Middle frontal gyrus (tissue), 1 donor: ENCODE data around the gene MEGF10.
"Not testable (repeated sequence)": the region's sequence is repeated elsewhere in the genome, so short reads cannot be mapped to it uniquely, and the experiment has no call there.

Experiments
- DNase-seq: peaks from one replicate; pipeline ENCODE4 v3.0.0-alpha.2; 2015; ENCODE audit warnings: low spot score; ENCODE audit errors: extremely low spot score

The MEGF10 gene

DNA sequence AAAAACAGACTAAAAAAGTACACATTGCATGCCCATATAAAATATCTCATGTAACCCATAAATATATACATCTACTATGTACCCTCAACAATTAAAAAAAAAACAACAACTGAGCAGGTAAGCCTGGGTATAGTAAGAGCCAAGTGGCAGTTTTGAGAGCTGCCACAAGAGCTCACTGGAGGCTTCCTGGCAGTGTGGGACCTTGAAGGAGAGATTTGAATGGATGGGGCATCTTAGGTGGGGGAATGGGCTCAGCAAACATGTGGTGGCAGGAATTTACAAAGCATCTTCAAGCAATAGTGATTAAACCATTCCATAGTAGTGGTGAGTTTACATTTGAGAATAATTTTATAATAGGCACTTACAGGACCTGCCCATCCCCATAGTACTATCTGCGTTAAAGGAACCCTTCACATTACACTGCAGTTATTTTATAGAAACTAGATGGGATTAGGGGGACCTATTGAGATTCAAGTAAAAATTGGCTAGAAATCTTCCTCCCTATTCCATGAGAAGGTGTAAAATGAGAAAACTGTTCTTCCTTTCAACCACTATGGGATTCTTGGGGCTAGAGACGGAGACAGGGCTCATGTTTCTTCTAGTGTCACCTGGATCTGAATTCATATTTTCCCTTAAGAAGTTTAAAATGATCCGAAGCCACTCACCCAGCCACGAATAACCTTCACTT, 6.9 kb downstream of the MEGF10 start:
- no peak for DNase-seq

DNA sequence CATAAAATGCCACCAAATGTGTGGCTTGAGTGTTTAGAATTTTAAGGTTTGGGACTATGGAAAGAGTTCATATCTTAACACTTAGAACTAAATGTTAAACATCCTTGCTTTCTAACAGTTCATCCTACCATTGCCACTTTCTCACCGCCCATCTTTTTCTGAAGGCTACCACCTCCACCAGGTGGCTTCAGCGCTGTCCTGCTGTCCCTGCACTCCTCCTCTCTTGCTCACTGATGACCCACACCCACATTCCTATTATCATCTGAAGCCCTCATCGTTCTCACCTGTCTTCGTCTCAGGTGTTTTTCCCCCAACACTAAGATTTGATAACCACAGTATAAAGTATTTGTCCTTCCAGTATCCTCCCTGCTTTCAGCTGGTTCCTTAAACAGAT, 7.4 kb downstream of the MEGF10 start:
- no peak for DNase-seq

- DNase-seq = peak; percentile 65
These were observed 8.1 kb downstream of the MEGF10 start for GRCh38 chr5:127298656-127299055.

DNA sequence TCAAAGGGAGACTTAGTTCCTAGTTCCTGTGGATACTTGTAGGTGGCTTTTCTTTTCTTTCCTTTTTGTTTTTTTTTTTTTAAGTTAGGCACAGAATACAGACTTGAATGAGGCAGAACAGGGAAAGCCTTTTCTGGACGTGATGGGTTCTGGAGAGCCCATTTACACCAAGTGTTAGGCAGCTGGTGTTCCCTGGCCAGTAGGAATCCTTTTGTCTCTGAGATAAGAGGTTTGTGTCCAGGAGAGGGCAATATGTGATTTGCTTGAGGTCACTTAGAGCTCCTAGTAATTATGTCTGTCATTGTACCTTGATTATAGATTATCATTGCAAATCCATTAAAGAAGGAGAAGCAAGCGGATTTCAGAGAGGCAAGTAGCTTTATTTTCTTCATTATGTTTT, 9.1 kb downstream of the MEGF10 start:
- DNase-seq = no peak

DNA sequence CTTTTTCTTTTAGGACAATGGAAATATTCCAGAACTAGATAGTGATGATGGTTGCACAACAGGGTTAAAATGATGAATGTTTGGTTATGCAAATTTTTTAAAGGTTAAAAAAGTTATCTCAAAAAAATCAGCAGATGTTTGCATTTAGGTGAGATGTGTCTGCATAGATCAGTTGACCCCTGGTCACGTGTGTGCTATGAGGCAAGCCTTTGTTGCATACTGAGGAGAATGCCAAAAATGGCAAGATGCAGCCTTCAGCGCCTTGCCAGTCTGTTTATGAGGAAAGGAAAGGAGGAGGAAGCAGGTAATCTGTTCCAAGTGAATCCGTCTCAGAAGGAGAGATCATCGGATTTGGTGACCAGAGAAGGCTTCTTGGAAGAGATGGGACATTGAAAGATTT, 11.9 kb downstream of the MEGF10 start:
- no peak for DNase-seq

GRCh38 chr5:127303404-127303803, 12.8 kb downstream of the MEGF10 start:
- DNase-seq = no peak

- no peak for DNase-seq
These were observed 14.9 kb downstream of the MEGF10 start for GRCh38 chr5:127305493-127305892.

DNA sequence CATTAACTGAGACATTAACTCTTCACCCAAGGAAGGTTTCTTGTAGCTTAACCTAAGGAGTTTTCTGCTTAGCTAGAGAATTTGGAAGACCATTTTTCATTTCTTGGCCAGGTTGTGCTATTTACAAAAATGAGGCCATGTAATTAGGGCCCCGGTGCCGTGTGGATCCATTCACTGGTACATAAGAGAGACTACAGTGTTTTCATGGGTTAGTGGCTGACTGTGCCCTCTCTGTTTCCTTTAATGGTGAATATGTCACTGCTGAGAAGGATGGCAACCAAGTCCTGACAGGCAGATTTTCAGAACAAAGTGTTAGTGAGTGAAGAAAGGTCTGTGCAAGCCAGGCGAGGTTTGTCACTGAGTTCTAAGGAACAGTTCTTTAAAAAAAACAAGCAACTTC, 15.4 kb downstream of the MEGF10 start:
- no peak for DNase-seq

DNA sequence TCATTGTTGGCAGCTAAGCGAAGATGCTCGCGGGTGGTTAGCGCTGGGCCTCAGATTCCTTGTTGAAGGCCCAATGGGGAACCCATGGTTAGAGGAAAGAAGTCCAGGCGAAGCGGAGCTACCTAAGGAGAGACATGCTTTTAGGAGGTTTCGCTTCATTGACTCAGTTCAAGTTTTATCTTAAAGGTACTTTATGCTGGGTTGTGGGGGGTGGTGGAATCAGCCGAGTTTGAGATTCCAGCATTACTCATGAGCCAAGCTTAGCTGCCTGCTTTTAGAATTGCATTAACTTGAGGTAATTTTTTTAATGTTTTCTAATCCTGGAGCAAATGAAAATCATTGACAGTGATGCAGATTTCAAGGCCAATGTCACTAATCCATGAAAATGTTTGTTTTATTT, 16.1 kb downstream of the MEGF10 start:
- no peak for DNase-seq

GRCh38 chr5:127307868-127308267, 17.3 kb downstream of the MEGF10 start:
- no peak for DNase-seq

GRCh38 chr5:127308325-127308724, 17.7 kb downstream of the MEGF10 start:
- not testable (repeated sequence) for DNase-seq

- DNase-seq = no peak
These were observed 18.3 kb downstream of the MEGF10 start for GRCh38 chr5:127308945-127309344.

DNA sequence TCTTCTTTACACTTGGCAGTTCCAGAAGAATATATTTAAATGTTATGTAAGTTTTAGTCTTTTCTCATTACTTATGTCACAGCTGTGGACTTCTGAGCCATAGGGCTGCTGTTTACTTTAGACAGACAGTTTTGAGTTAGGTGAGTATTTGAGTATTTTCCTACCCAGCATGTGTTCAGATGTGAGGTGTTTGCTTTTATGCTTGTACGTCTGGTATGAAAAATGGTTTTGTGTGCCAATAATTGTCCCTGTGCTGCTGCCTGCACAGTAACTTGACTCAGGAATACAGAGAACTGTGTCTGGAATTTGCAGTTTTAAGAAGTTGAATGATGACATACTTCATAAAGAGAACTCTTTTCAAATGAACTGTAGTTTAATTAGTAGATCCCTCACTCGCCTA, 20.8 kb downstream of the MEGF10 start:
- DNase-seq = no peak

GRCh38 chr5:127311781-127312525, 21.4 kb downstream of the MEGF10 start:
- no peak for DNase-seq

DNA sequence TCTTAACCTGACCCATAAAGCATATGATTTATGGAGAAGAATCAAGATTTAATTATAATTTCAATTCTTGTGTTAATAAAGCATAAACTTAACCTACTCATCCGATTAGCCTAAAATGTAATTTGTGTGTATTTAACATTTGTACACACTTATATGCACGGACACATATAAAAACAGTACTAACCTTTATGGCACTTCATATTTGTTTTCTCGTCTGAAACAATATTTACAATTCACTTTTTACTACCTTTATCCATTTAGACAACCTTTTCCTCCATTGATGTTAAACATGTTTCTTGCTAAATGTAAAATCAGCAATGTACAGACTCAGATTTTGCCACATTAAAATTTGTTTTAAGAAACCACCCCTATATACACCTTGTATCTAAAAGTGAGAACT, 22.8 kb downstream of the MEGF10 start:
- DNase-seq = no peak

GRCh38 chr5:127313847-127314473, 23.4 kb downstream of the MEGF10 start:
- DNase-seq = no peak

- no peak for DNase-seq
These were observed 25.4 kb downstream of the MEGF10 start for GRCh38 chr5:127316011-127316410.

DNA sequence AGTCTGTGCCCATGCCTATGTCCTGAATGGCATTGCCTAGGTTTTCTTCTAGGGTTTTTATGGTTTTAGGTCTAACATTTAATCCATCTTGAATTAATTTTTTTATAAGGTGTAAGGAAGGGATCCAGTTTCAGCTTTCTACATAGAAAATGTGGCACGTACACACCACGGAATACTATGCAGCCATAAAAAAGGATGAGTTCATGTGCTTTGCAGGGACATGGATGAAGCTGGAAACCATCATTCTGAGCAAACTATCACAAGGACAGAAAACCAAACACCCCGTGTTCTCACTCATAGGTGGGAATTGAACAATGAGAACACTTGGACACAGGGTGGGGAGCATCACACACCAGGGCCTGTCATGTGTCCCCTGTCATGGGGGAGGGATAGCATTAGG, 26.8 kb downstream of the MEGF10 start:
- DNase-seq = not testable (repeated sequence)

DNA sequence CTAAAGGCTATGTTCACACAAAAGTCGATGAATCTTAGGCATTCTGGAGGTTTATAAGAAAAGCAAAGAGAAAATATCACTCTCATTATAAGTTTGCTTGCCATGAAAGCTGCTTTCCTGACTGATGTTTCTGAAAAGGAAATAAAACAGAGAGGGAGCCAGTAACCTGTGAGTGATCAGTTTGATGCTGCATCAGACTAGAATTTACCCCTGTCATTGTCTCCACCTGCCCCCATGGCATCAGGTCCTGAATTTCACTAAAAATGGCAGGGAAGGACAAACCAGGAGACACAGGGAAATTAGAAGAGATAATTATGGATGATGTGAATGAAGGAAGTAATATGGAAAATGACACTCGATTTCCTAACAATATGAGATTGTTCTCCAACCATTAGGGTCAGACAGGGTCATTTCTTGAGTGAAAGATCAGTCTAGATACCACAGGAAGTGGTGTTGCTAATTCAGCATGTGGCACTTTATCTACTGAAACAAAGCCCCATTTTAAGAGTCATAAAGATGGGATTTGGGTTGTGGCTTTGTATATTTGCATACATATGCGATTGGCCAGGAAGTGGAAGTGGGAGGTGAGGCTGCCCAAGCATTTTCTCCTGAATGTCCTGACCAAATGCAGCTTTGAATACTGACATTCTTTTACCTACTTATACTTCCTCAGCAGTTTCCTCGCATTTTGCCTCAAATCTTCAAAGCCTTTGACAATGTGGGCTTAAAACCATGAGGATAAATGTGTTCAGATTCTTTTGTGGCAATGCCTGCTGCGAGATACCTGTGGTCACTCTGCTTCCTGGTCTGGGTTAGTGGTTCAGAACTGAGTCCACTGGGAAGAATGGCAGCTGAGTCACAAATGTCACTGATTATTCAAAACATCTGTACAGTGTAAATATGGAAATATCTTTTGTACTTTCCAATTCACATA, 29.7 kb downstream of the MEGF10 start:
- DNase-seq = no peak

GRCh38 chr5:127321465-127321864, 30.9 kb downstream of the MEGF10 start:
- DNase-seq = no peak

- no peak for DNase-seq
These were observed 31.8 kb downstream of the MEGF10 start for GRCh38 chr5:127322403-127322802.

- DNase-seq = no peak
These were observed 34.2 kb downstream of the MEGF10 start for GRCh38 chr5:127324756-127325155.
